Tibial nerve (tissue), 3 donors: ENCODE measurements around the gene ANAPC10.

Experiments used
- CTCF ChIP-seq, 5 experiments: fragments of 200-600 bp in 3 of 5; fragments of 450-650 bp in 2 of 5; sonication (generic) in 3 of 5; IDR thresholded peaks; one replicate each; pipeline ENCODE4 v1.5.1; 2016 to 2019; ENCODE audit warnings: antibody characterized with exemption in 5 of 5, mild to moderate bottlenecking in 3 of 5, moderate library complexity in 2 of 5
- POLR2A ChIP-seq, 2 donors: fragments of 450-650 bp; IDR thresholded peaks; one replicate each; pipeline ENCODE4 v1.6.1; 2017; ENCODE audit warnings: antibody characterized with exemption in 2 of 2, mild to moderate bottlenecking in 2 of 2, moderate library complexity in 2 of 2

- TF ChIP-seq CTCF (IDR thresholded peaks at IDR 0.05) (no peak), POLR2A (IDR thresholded peaks at IDR 0.05) (no peak)
Measured at GRCh38 chr4:145090380-145090779, 7.6 kb downstream of the ANAPC10 start.
